AG10803 (cell line): ENCODE data around the gene SLC9A7.

Experiments
- DNase-seq: peaks from one replicate; pipeline ENCODE4 v3.0.0; 2010; ENCODE audit warnings: low read depth
- H3K4me3 ChIP-seq: 2 replicates; pipeline ENCODE4 v1.5.1; 2011; ENCODE audit warnings: mild to moderate bottlenecking, low read length, control low read depth
- CTCF ChIP-seq: conservative IDR thresholded peaks from 2 replicates; pipeline ENCODE4 v1.5.1; 2011; ENCODE audit warnings: mild to moderate bottlenecking, low read length, control low read depth, inconsistent platforms

SLC9A7 gene

DNA sequence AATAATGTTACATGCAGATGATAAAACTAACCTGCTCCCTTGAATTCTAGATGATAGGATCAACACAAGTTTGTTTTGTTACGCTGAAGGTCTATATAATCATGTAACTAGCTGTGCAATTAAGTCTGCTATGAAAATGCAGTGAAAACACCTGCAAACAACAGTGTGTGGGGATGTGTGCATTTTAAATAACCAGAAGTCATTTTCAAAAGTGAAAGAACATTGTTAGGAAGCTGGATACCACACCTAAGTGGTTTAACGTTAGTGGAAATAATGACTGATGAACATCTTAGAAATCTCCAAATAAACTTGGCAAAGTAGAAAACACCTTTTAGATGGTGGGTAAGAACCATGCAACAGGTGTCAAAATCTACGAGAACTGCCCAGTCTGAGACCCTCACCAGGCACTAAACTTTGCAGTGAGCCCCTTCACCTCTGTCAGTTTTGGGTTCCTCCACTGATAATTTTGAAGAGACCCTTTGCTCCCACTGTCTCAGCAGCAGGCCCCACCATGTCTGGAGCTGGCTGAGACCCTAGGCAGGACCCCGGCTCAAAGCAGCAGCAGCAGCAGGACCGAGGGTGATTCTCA is 148.8 kb downstream of the SLC9A7 start:
- no peak overlapping the region for H3K4me3 ChIP-seq
- no peak for TF ChIP-seq CTCF
- no peak for DNase-seq

GRCh38 chrX:46607916-46608315 is 151.0 kb downstream of the SLC9A7 start:
- DNase-seq = no peak
- no peak overlapping the region for H3K4me3 ChIP-seq
- no peak for TF ChIP-seq CTCF

- TF ChIP-seq CTCF = no peak
- DNase-seq = no peak
- no peak overlapping the region for H3K4me3 ChIP-seq
Measured at GRCh38 chrX:46602468-46603102, 156.3 kb downstream of the SLC9A7 start.

DNA sequence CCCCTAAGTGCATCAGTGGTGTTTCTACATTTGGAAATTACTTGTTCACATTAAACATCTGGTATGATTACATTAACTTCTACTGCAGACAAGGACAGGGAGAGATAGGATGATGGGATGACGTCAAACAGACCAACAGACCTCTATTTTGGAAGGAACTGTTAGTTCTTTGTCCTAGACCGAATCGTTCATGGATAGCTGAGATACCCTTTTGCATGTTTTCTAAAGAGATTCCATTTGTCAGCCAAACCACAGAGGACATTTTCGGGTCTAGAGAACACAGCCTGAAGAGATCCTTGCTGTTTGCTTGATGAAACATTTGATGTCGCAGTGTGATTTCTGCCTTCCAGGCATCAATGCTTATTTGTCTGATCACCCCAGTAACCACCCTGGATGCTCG is 157.6 kb downstream of the SLC9A7 start:
- no peak for TF ChIP-seq CTCF
- H3K4me3 ChIP-seq = no peak overlapping the region
- peak; percentile 54 for DNase-seq

DNA sequence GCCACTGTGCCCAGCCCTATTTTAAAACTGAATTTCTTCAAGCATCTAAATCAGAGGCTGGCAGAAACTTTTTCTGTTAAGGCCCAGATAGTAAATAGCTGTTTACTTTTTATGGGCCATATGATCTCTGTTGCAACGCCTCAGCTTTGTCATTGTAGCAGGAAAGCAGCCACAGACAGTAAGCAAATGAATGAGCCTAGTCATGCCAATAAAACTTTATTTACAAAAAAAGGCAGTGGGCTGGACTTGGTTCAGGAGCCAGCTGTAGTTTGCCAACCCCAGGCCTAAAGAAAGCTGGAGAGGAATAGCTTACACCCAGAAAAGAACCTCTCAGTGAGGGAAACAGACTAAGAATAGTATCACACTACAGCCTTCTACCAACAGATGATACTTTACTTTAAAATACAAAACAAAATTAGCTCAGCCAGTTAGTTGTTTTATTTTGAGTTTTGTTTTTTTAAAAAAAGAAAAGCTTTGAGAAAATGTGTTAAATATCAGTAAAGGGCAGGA is 159.8 kb downstream of the SLC9A7 start:
- peak; percentile 18 for DNase-seq
- no peak for TF ChIP-seq CTCF
- no peak overlapping the region for H3K4me3 ChIP-seq

- no peak for TF ChIP-seq CTCF
- H3K4me3 ChIP-seq = no peak overlapping the region
- DNase-seq = no peak
Measured at GRCh38 chrX:46597771-46598170, 161.1 kb downstream of the SLC9A7 start.

DNA sequence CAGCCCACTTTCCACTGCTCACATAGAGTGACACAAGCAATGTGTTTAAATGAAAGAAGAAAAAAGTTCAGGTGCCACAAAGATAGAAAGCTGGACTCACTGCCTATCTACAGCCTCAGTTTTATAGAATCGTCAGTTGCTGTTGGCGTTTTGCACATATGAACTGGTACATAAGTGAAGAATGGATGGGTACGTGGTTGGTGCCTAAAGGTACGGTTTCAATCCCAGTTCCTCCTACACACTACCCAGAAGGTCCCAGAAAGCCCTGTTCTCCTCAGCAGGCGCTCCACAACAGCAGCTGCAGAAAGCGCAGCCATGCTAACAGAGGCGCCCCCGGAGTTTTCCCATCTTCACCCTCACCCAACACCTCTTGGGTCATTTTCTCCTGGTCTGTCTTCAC is 161.7 kb downstream of the SLC9A7 start:
- TF ChIP-seq CTCF = no peak
- no peak overlapping the region for H3K4me3 ChIP-seq
- DNase-seq = no peak
